ENCODE data around the gene SLN.

SLN gene

GRCh38 chr11:107743191-107743590, 31.3 kb upstream of the SLN start:
- H3K27ac ChIP-seq (ENCODE audit: low read length): no peak overlapping the region
- no peaks in the 10 kb centered on the region for H3K4me1 ChIP-seq (ENCODE audit: control insufficient read depth, insufficient read depth, low read length)
- H3K9ac ChIP-seq (ENCODE audit: low read length in 2 of 2): no peak overlapping the region

DNA sequence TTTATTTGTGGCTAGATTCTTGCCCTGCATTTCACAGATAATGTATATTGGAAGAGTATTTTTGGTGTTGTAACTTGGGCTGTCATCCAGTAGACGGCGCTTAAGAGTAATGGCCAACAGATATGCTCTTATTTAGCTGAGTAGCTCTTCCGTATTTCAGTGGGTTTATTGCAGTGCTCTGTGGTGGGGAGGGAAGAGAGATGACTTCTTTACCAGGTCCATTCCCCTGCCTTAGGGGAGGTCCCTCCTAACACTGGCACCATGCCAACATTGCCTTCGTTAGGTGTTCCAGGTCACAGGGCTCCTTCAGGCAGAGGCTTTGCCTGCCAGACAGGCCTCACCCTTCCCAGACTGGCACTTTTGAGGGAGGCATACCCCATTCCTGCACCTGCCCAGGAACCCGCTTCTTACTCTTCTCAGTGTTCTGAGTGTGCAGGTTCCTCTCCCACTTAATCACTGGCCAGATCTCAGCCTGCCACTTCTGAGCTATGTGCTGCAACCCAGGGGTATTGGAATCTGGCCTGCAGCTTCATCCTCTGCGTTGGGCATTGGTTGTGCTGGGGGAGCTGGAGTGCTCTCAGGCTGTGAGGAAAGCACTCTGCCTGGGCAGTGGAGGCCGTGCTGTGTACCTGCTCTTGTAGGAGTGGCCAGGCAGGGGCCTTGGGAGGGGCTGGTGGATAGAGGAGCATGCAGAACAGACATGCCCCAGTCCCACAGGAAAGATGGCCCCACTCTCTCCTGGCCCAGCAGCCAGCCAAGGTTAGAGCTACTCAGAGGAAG, 29.4 kb upstream of the SLN start:
- Histone ChIP-seq H3K27me3 (ENCODE audit: control insufficient read depth in 1 of 2, insufficient read depth in 2 of 2, low read length in 2 of 2) (peaks cover 0 to 2% of the 10 kb centered on the region in 2 donors), H3K9ac (ENCODE audit: low read length in 2 of 2) (no peak overlapping the region), H3K27ac (ENCODE audit: low read length) (no peak overlapping the region), H3K36me3 (ENCODE audit: control insufficient read depth in 2 of 2, insufficient read depth in 2 of 2, low read length in 2 of 2) (no peaks in the 10 kb centered on the region), H3K9me3 (ENCODE audit: control insufficient read depth in 2 of 2, low read length in 2 of 2) (no peaks in the 10 kb centered on the region), H3K4me1 (ENCODE audit: control insufficient read depth, insufficient read depth, low read length) (no peaks in the 10 kb centered on the region), H3K4me3 (ENCODE audit: low read length in 2 of 2) (no peak overlapping the region)

More at GRCh38 chr11:107743191-107743590, 31.3 kb upstream of the SLN start:
- no peaks in the 10 kb centered on the region for H3K9me3 ChIP-seq (ENCODE audit: control insufficient read depth in 2 of 2, low read length in 2 of 2)
- H3K27me3 ChIP-seq (ENCODE audit: control insufficient read depth in 1 of 2, insufficient read depth in 2 of 2, low read length in 2 of 2): peaks cover 0 to 2% of the 10 kb centered on the region in 2 donors
- no peaks in the 10 kb centered on the region for H3K36me3 ChIP-seq (ENCODE audit: control insufficient read depth in 2 of 2, insufficient read depth in 2 of 2, low read length in 2 of 2)
- H3K4me3 ChIP-seq (ENCODE audit: low read length in 2 of 2): no peak overlapping the region

DNA sequence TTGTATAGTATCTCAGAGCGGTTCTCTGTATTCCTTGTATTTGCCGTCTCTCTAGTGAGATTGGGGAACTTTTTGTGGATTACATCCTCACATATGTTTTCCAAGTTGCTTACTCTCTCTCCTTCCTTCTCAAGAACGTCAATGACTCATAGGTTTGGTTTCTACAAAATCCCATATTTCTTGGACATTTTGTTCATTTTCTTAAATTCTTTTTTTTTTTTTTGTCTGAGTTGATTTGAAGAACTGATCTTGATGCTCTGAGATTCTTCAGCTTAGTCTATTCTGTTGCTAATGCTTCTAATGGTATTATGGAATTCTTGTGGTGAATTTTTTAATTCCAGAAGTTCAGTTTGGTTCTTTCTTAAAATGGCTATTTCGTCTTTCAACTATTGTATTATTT, 28.4 kb upstream of the SLN start:
- Histone ChIP-seq H3K9ac (ENCODE audit: low read length in 2 of 2) (no peak overlapping the region), H3K4me3 (ENCODE audit: low read length in 2 of 2) (no peak overlapping the region), H3K27me3 (ENCODE audit: control insufficient read depth in 1 of 2, insufficient read depth in 2 of 2, low read length in 2 of 2) (peaks cover 0 to 2% of the 10 kb centered on the region in 2 donors), H3K4me1 (ENCODE audit: control insufficient read depth, insufficient read depth, low read length) (no peaks in the 10 kb centered on the region), H3K27ac (ENCODE audit: low read length) (no peak overlapping the region), H3K36me3 (ENCODE audit: control insufficient read depth in 2 of 2, insufficient read depth in 2 of 2, low read length in 2 of 2) (no peaks in the 10 kb centered on the region), H3K9me3 (ENCODE audit: control insufficient read depth in 2 of 2, low read length in 2 of 2) (no peaks in the 10 kb centered on the region)

DNA sequence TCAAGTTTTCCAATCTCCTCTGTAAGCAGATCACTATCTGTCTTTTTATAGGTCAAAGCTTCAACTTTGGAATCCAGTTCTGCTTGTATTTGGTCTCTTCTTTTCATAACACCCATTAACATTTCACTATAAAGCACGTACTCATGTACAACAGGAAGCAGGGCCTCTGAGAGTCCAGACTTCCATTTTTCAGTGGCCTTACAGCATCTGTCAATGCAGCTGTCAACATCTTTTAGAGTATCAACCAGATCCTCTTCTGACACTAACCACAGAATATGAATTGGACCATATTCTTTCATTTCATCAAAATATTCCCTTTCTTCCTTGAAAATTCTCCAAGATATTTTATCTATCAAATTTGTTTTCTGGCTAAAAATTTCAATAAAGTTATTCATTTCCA, 24.7 kb upstream of the SLN start:
- no peaks in the 10 kb centered on the region for H3K36me3 ChIP-seq (ENCODE audit: control insufficient read depth in 2 of 2, insufficient read depth in 2 of 2, low read length in 2 of 2)
- peaks cover 0 to 1% of the 10 kb centered on the region in 2 donors for H3K27me3 ChIP-seq (ENCODE audit: control insufficient read depth in 1 of 2, insufficient read depth in 2 of 2, low read length in 2 of 2)
- H3K27ac ChIP-seq (ENCODE audit: low read length): no peak overlapping the region
- H3K9ac ChIP-seq (ENCODE audit: low read length in 2 of 2): no peak overlapping the region
- no peak overlapping the region for H3K4me3 ChIP-seq (ENCODE audit: low read length in 2 of 2)
- no peaks in the 10 kb centered on the region for H3K4me1 ChIP-seq (ENCODE audit: control insufficient read depth, insufficient read depth, low read length)
- no peaks in the 10 kb centered on the region for H3K9me3 ChIP-seq (ENCODE audit: control insufficient read depth in 2 of 2, low read length in 2 of 2)

- Histone ChIP-seq H3K36me3 (ENCODE audit: control insufficient read depth in 2 of 2, insufficient read depth in 2 of 2, low read length in 2 of 2) (no peaks in the 10 kb centered on the region), H3K9me3 (ENCODE audit: control insufficient read depth in 2 of 2, low read length in 2 of 2) (no peaks in the 10 kb centered on the region), H3K27ac (ENCODE audit: low read length) (no peak overlapping the region), H3K27me3 (ENCODE audit: control insufficient read depth in 1 of 2, insufficient read depth in 2 of 2, low read length in 2 of 2) (no peaks in the 10 kb centered on the region), H3K9ac (ENCODE audit: low read length in 2 of 2) (no peak overlapping the region), H3K4me1 (ENCODE audit: control insufficient read depth, insufficient read depth, low read length) (no peaks in the 10 kb centered on the region), H3K4me3 (ENCODE audit: low read length in 2 of 2) (no peak overlapping the region)
These were observed 21.7 kb upstream of the SLN start for GRCh38 chr11:107733518-107733917.

DNA sequence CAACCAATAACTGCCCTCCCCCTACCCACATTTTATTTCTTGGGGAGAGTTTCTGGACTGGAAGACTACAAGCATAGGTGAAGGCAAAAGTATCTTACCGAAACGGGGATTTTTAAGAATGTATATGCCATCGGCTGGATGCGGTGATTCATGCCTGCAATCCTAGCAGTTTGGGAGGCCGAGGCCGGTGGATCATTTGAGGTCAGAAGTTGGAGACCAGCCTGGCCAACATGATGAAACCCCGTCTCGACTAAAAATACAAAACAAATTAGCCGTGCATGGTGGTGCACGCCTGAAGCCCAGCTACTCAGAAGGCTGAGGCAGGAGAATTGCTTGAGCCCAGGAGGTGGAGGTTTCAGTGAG, 20.8 kb upstream of the SLN start:
- Histone ChIP-seq H3K4me1 (ENCODE audit: control insufficient read depth, insufficient read depth, low read length) (no peaks in the 10 kb centered on the region), H3K27me3 (ENCODE audit: control insufficient read depth in 1 of 2, insufficient read depth in 2 of 2, low read length in 2 of 2) (no peaks in the 10 kb centered on the region), H3K9ac (ENCODE audit: low read length in 2 of 2) (no peak overlapping the region), H3K4me3 (ENCODE audit: low read length in 2 of 2) (no peak overlapping the region), H3K36me3 (ENCODE audit: control insufficient read depth in 2 of 2, insufficient read depth in 2 of 2, low read length in 2 of 2) (no peaks in the 10 kb centered on the region), H3K9me3 (ENCODE audit: control insufficient read depth in 2 of 2, low read length in 2 of 2) (no peaks in the 10 kb centered on the region), H3K27ac (ENCODE audit: low read length) (no peak overlapping the region)

GRCh38 chr11:107731941-107732688, 20.3 kb upstream of the SLN start:
- H3K9ac ChIP-seq (ENCODE audit: low read length in 2 of 2): no peak overlapping the region
- no peak overlapping the region for H3K4me3 ChIP-seq (ENCODE audit: low read length in 2 of 2)
- H3K27ac ChIP-seq (ENCODE audit: low read length): no peak overlapping the region
- H3K9me3 ChIP-seq (ENCODE audit: control insufficient read depth in 2 of 2, low read length in 2 of 2): no peaks in the 10 kb centered on the region
- no peaks in the 10 kb centered on the region for H3K4me1 ChIP-seq (ENCODE audit: control insufficient read depth, insufficient read depth, low read length)
- no peaks in the 10 kb centered on the region for H3K27me3 ChIP-seq (ENCODE audit: control insufficient read depth in 1 of 2, insufficient read depth in 2 of 2, low read length in 2 of 2)
- no peaks in the 10 kb centered on the region for H3K36me3 ChIP-seq (ENCODE audit: control insufficient read depth in 2 of 2, insufficient read depth in 2 of 2, low read length in 2 of 2)

DNA sequence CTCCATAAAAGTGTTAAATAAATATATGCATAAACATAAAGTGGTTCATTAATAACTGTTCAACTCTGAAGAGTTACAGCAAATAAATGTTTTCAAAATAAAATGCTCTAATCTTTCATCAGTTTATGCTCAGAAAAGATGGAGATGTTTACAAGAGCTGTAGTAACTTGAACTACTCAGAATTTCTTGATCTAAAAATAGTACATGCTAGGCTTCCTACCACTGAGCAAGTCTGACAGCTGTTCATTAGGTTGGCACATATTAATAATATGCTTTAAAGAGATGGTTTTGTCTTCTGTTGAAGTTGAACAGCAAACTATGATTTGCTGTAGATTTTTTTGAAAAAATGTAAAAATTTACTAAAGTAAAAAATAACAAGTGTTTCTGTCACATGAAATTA, 10.8 kb upstream of the SLN start:
- Histone ChIP-seq H3K4me1 (ENCODE audit: control insufficient read depth, insufficient read depth, low read length) (no peaks in the 10 kb centered on the region), H3K36me3 (ENCODE audit: control insufficient read depth in 2 of 2, insufficient read depth in 2 of 2, low read length in 2 of 2) (no peaks in the 10 kb centered on the region), H3K27ac (ENCODE audit: low read length) (no peak overlapping the region), H3K9me3 (ENCODE audit: control insufficient read depth in 2 of 2, low read length in 2 of 2) (no peaks in the 10 kb centered on the region), H3K9ac (ENCODE audit: low read length in 2 of 2) (no peak overlapping the region), H3K27me3 (ENCODE audit: control insufficient read depth in 1 of 2, insufficient read depth in 2 of 2, low read length in 2 of 2) (no peaks in the 10 kb centered on the region), H3K4me3 (ENCODE audit: low read length in 2 of 2) (no peak overlapping the region)

DNA sequence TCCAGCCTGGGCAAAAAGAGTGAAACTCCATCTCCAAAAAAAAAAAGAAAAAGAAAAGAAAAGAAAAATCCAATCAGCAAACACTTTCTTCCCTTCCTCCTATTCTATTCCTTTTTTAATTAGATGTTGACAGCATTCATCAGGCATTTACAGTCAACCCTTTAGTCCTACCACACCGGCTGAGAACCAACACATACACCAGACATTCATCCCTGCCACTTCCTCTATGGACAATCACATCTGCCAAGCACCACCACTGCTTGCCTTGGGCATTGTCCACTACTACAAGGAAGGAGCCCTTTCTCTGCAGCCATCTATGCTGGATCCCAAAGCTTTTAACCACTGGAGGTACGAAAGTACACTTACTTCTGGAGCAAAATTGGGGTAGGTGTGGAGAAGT, 9.4 kb upstream of the SLN start:
- Histone ChIP-seq H3K36me3 (ENCODE audit: control insufficient read depth in 2 of 2, insufficient read depth in 2 of 2, low read length in 2 of 2) (no peaks in the 10 kb centered on the region), H3K9ac (ENCODE audit: low read length in 2 of 2) (no peak overlapping the region), H3K27me3 (ENCODE audit: control insufficient read depth in 1 of 2, insufficient read depth in 2 of 2, low read length in 2 of 2) (no peaks in the 10 kb centered on the region), H3K27ac (ENCODE audit: low read length) (no peak overlapping the region), H3K4me1 (ENCODE audit: control insufficient read depth, insufficient read depth, low read length) (no peaks in the 10 kb centered on the region), H3K9me3 (ENCODE audit: control insufficient read depth in 2 of 2, low read length in 2 of 2) (no peaks in the 10 kb centered on the region), H3K4me3 (ENCODE audit: low read length in 2 of 2) (no peak overlapping the region)

DNA sequence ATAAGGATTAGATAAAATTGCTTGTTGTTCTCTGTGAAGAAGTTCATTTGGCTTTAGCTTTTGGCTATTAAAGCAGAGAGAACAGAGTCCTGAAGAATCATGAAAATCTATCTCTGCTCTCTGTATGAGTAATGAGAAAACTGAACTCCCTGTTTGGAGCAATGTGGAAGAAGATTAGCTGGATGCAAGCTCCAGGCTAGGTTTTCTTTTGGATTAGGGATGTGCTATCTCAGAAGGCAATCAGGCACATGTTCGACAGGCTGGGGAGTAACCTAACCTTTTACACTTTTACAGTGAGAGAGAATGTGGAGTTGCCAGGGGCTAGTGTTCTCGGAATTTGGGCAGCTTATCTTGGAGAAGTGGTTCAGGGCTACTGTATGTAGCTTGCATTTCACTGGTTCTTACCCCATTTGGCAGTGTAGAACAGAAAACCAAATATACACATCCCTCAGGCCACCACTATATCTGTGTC, 8.5 kb upstream of the SLN start:
- Histone ChIP-seq H3K9me3 (ENCODE audit: control insufficient read depth in 2 of 2, low read length in 2 of 2) (no peaks in the 10 kb centered on the region), H3K9ac (ENCODE audit: low read length in 2 of 2) (no peak overlapping the region), H3K36me3 (ENCODE audit: control insufficient read depth in 2 of 2, insufficient read depth in 2 of 2, low read length in 2 of 2) (no peaks in the 10 kb centered on the region), H3K4me1 (ENCODE audit: control insufficient read depth, insufficient read depth, low read length) (no peaks in the 10 kb centered on the region), H3K4me3 (ENCODE audit: low read length in 2 of 2) (no peak overlapping the region), H3K27ac (ENCODE audit: low read length) (no peak overlapping the region), H3K27me3 (ENCODE audit: control insufficient read depth in 1 of 2, insufficient read depth in 2 of 2, low read length in 2 of 2) (peaks cover 0 to 3% of the 10 kb centered on the region in 2 donors)

All from stomach smooth muscle (tissue), 2 donors.